Measurements from ENCODE around the gene CEP350.

Gene CEP350

DNA sequence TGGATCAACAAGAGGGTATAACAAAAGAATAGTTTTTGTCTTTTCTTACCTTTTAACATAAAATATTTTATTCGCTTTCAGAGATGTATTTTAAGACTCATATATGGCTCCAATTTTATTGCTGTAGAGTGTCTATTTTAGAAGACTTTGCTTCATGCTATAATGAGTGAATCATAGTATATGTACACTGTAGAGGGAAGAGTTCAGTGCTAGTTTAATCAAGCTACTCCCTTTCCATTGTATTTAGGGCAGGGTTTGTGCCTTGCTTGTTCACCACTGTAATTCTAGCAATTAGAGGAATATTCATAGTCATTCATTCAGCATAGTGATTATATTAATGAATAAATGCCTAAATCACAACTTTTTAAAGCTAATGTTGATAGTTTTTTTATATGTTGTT, 78.8 kb downstream of the CEP350 start:
- Histone ChIP-seq H3K79me2 (ENCODE audit: insufficient read depth, low read length) (no peaks in the 10 kb centered on the region), H3K9me3 (ENCODE audit: low read length) (no peaks in the 10 kb centered on the region), H4K20me1 (ENCODE audit: insufficient read depth, low read length) (no peaks in the 10 kb centered on the region), H3K9me2 (ENCODE audit: low read depth, low read length) (no peaks in the 10 kb centered on the region), H3K4me2 (ENCODE audit: low read length) (no peak overlapping the region), H2AFZ (ENCODE audit: low read length) (no peak overlapping the region), H3K27me3 (ENCODE audit: insufficient read depth, low read length) (no peaks in the 10 kb centered on the region), H3K4me3 (ENCODE audit: low read depth, low read length, poor library complexity, severe bottlenecking) (no peak overlapping the region), H3F3A (ENCODE audit: insufficient read depth, low read length) (no peaks in the 10 kb centered on the region), H3K36me3 (ENCODE audit: insufficient read depth, low read length) (peaks cover 64% of the 10 kb centered on the region), H3K4me1 (ENCODE audit: insufficient read depth, low read length, severe bottlenecking) (no peaks in the 10 kb centered on the region), H3K9ac (ENCODE audit: low read length) (no peak overlapping the region), H3K27ac (ENCODE audit: low read depth, low read length, poor library complexity, severe bottlenecking) (no peak overlapping the region)
- TF ChIP-seq CTCF (IDR thresholded peaks at IDR 0.05; ENCODE audit: low read length) (no peak), EZH2 (IDR thresholded peaks at IDR 0.05; ENCODE audit: borderline replicate concordance, low read length) (no peak)

GRCh38 chr1:180040034-180040433, 85.4 kb downstream of the CEP350 start:
- Histone ChIP-seq H2AFZ (ENCODE audit: low read length) (no peak overlapping the region), H3K4me3 (ENCODE audit: low read depth, low read length, poor library complexity, severe bottlenecking) (no peak overlapping the region), H3K4me1 (ENCODE audit: insufficient read depth, low read length, severe bottlenecking) (no peaks in the 10 kb centered on the region), H3K27me3 (ENCODE audit: insufficient read depth, low read length) (no peaks in the 10 kb centered on the region), H3K9ac (ENCODE audit: low read length) (no peak overlapping the region), H3K9me2 (ENCODE audit: low read depth, low read length) (no peaks in the 10 kb centered on the region), H3K36me3 (ENCODE audit: insufficient read depth, low read length) (peaks cover 69% of the 10 kb centered on the region), H3K79me2 (ENCODE audit: insufficient read depth, low read length) (no peaks in the 10 kb centered on the region), H3K4me2 (ENCODE audit: low read length) (no peak overlapping the region), H3K27ac (ENCODE audit: low read depth, low read length, poor library complexity, severe bottlenecking) (no peak overlapping the region), H3F3A (ENCODE audit: insufficient read depth, low read length) (no peaks in the 10 kb centered on the region), H4K20me1 (ENCODE audit: insufficient read depth, low read length) (no peaks in the 10 kb centered on the region), H3K9me3 (ENCODE audit: low read length) (no peaks in the 10 kb centered on the region)
- TF ChIP-seq CTCF (IDR thresholded peaks at IDR 0.05; ENCODE audit: low read length) (no peak), EZH2 (IDR thresholded peaks at IDR 0.05; ENCODE audit: borderline replicate concordance, low read length) (no peak)

- Histone ChIP-seq H4K20me1 (ENCODE audit: insufficient read depth, low read length) (no peaks in the 10 kb centered on the region), H3K4me1 (ENCODE audit: insufficient read depth, low read length, severe bottlenecking) (no peaks in the 10 kb centered on the region), H3K4me2 (ENCODE audit: low read length) (no peak overlapping the region), H3K36me3 (ENCODE audit: insufficient read depth, low read length) (peaks cover 69% of the 10 kb centered on the region), H3K27me3 (ENCODE audit: insufficient read depth, low read length) (no peaks in the 10 kb centered on the region), H3F3A (ENCODE audit: insufficient read depth, low read length) (no peaks in the 10 kb centered on the region), H3K4me3 (ENCODE audit: low read depth, low read length, poor library complexity, severe bottlenecking) (no peak overlapping the region), H3K9me3 (ENCODE audit: low read length) (no peaks in the 10 kb centered on the region), H3K27ac (ENCODE audit: low read depth, low read length, poor library complexity, severe bottlenecking) (no peak overlapping the region), H3K9me2 (ENCODE audit: low read depth, low read length) (no peaks in the 10 kb centered on the region), H3K79me2 (ENCODE audit: insufficient read depth, low read length) (no peaks in the 10 kb centered on the region), H2AFZ (ENCODE audit: low read length) (no peak overlapping the region), H3K9ac (ENCODE audit: low read length) (no peak overlapping the region)
- no peak for TF ChIP-seq CTCF (IDR thresholded peaks at IDR 0.05; ENCODE audit: low read length)
- no peak for TF ChIP-seq EZH2 (IDR thresholded peaks at IDR 0.05; ENCODE audit: borderline replicate concordance, low read length)
Measured at GRCh38 chr1:180041582-180041981, 87.0 kb downstream of the CEP350 start.
